K562 (cell line): ENCODE results near the gene MACF1. TPM values are rescaled to one million over a fixed set of nuclear protein-coding genes. Genes with fewer than 3 reads are reported as not detected.

Experiments
- CBFA2T2 ChIP-seq: fragments of 450-650 bp; conservative IDR thresholded peaks from 2 replicates; pipeline ENCODE4 v1.6.1; 2017; ENCODE audit warnings: mild to moderate bottlenecking
- CBFA2T3 ChIP-seq: fragments of 450-650 bp; IDR thresholded peaks from 2 replicates; pipeline ENCODE4 v1.6.1; 2017
- CTBP1 ChIP-seq: fragments of 450-650 bp; IDR thresholded peaks from 2 replicates; pipeline ENCODE4 v1.6.1; 2016; ENCODE audit warnings: borderline replicate concordance
- ELF4 ChIP-seq: fragments of 450-650 bp; formaldehyde crosslinking; IDR thresholded peaks from 2 replicates; pipeline ENCODE4 v1.4.0; 2022; ENCODE audit warnings: missing genetic modification characterization
- ELK1 ChIP-seq: sonication (generic); formaldehyde crosslinking; IDR thresholded peaks from 2 replicates; pipeline ENCODE4 v1.8.1; 2022; ENCODE audit warnings: missing genetic modification reagents
- ETS1 ChIP-seq: conservative IDR thresholded peaks from 2 replicates; pipeline ENCODE4 v1.6.1; 2011; ENCODE audit warnings: low read depth, mild to moderate bottlenecking, low read length; ENCODE audit not compliant: control insufficient read depth
- FOXA3 ChIP-seq, 2 experiments: fragments of 450-650 bp in 1 of 2; sonication (generic) in 1 of 2; formaldehyde crosslinking; IDR thresholded peaks in 1 of 2; conservative IDR thresholded peaks in 1 of 2; 2 replicates each; pipeline versions ENCODE4 v1.4.0 to v1.8.0; 2020 to 2022; ENCODE audit warnings: mild to moderate bottlenecking in 2 of 2, missing genetic modification reagents in 1 of 2
- HEY1 ChIP-seq: fragments of 250-450 bp; sonication (Bioruptor Pico); IDR thresholded peaks from 2 replicates; pipeline ENCODE4 v1.5.0; 2020; ENCODE audit warnings: mild to moderate bottlenecking, moderate library complexity, borderline replicate concordance
- HLTF ChIP-seq: fragments of 450-650 bp; IDR thresholded peaks from 2 replicates; pipeline ENCODE4 v1.6.1; 2016
- KAT8 ChIP-seq: fragments of 450-650 bp; IDR thresholded peaks from 2 replicates; pipeline ENCODE4 v1.6.1; 2016; ENCODE audit warnings: low read depth, mild to moderate bottlenecking
- NCOR1 ChIP-seq: fragments of 450-650 bp; IDR thresholded peaks from 2 replicates; pipeline ENCODE4 v1.6.1; 2016; ENCODE audit warnings: mild to moderate bottlenecking, moderate library complexity
- NEUROD1 ChIP-seq: fragments of 150-350 bp; IDR thresholded peaks from 2 replicates; pipeline ENCODE4 v1.6.1; 2014; ENCODE audit warnings: borderline replicate concordance, low read length, low read depth; ENCODE audit not compliant: partially characterized antibody
- NFATC3 ChIP-seq: fragments of 450-650 bp; IDR thresholded peaks from 2 replicates; pipeline ENCODE4 v1.6.1; 2017; ENCODE audit warnings: mild to moderate bottlenecking
- OTX1 ChIP-seq: fragments of 450-650 bp; formaldehyde crosslinking; IDR thresholded peaks from 2 replicates; pipeline ENCODE4 v1.4.0; 2022; ENCODE audit warnings: mild to moderate bottlenecking
- PML ChIP-seq: IDR thresholded peaks from 2 replicates; pipeline ENCODE4 v1.6.1; 2012; ENCODE audit warnings: low read length, inconsistent platforms
- RAD21 ChIP-seq, 2 experiments: fragments of 250-450 bp in 1 of 2; fragments of 450-650 bp in 1 of 2; sonication (Bioruptor Pico) in 1 of 2; formaldehyde crosslinking in 1 of 2; IDR thresholded peaks in 1 of 2; conservative IDR thresholded peaks in 1 of 2; 2 replicates each; pipeline versions ENCODE4 v1.4.0 to v1.8.0; 2020 to 2022; ENCODE audit warnings: mild to moderate bottlenecking in 2 of 2, moderate library complexity in 1 of 2
- SMAD2 ChIP-seq: fragments of 150-350 bp; IDR thresholded peaks from 2 replicates; pipeline ENCODE4 v1.6.1; 2014; ENCODE audit warnings: low read depth, mild to moderate bottlenecking, low read length
- TAL1 ChIP-seq: fragments of 450-650 bp; IDR thresholded peaks from 2 replicates; pipeline ENCODE4 v1.6.1; 2016; ENCODE audit warnings: mild to moderate bottlenecking
- TEAD2 ChIP-seq: fragments of 450-650 bp; IDR thresholded peaks from 2 replicates; pipeline ENCODE4 v1.6.1; 2016; ENCODE audit warnings: missing genetic modification characterization, control low read depth, missing compliant biosample characterization
- TEAD4 ChIP-seq, 2 experiments: sonication (generic) in 1 of 2; formaldehyde crosslinking in 1 of 2; IDR thresholded peaks; 2 replicates each; pipeline versions ENCODE4 v1.6.1 to v1.8.0; 2012 to 2022; ENCODE audit warnings: borderline replicate concordance in 1 of 2, inconsistent platforms in 1 of 2, low read length in 1 of 2, mild to moderate bottlenecking in 1 of 2, missing genetic modification reagents in 1 of 2
- TFAP4 ChIP-seq: sonication (generic); formaldehyde crosslinking; IDR thresholded peaks from 2 replicates; pipeline ENCODE4 v1.8.0; 2022; ENCODE audit warnings: missing genetic modification reagents, mild to moderate bottlenecking, moderate library complexity, borderline replicate concordance
- ZEB2 ChIP-seq: fragments of 450-650 bp; IDR thresholded peaks from 2 replicates; pipeline ENCODE4 v1.6.1; 2016
- ZNF253 ChIP-seq: fragments of 250-450 bp; sonication (Bioruptor Pico); conservative IDR thresholded peaks from 2 replicates; pipeline ENCODE4 v1.6.1; 2021; ENCODE audit warnings: mild to moderate bottlenecking
- ZNF449 ChIP-seq: fragments of 250-450 bp; sonication (Bioruptor Pico); IDR thresholded peaks from 2 replicates; pipeline ENCODE4 v1.8.0; 2022; ENCODE audit warnings: moderate library complexity, mild to moderate bottlenecking, inconsistent platforms
- ZNF584 ChIP-seq: fragments of 200-800 bp; sonication (Bioruptor generic); IDR thresholded peaks from 2 replicates; pipeline ENCODE4 v1.6.1; 2016; ENCODE audit warnings: low read depth, mild to moderate bottlenecking, missing genetic modification characterization, missing compliant biosample characterization
- polyA plus RNA-seq, 8 experiments: library from polyadenylated mRNA; depleted of rRNA in 4 of 8; stranded (reverse) in 5 of 8; unstranded in 3 of 8; fragments of >200 nt; fragmentation: Nextera tagmentation in 2 of 8; fragmentation: Illumina TruSeq in 1 of 8; extraction: Ambion mirVana in 2 of 8; extraction: Trizol in 1 of 8; gene quantifications; 2 replicates each; pipeline versions ENCODE4 v1.2.1 to v1.2.3, GENCODE V29; 2011 to 2014; ENCODE audit warnings: inconsistent platforms in 1 of 8, missing spikeins in 1 of 8
- total RNA-seq, 7 experiments: library from RNA; depleted of rRNA in 6 of 7; stranded (reverse); fragments of >200 nt in 6 of 7; fragmentation: Illumina TruSeq in 2 of 7; extraction: Trizol in 2 of 7; gene quantifications; 2 replicates each; pipeline versions ENCODE4 v1.2.1 to v1.2.3, GENCODE V29; 2011 to 2021; ENCODE audit warnings: low replicate concordance in 1 of 7

MACF1 gene
- total and polyA plus RNA-seq, 9 of the 15 experiments (the other 6 are each of a cell fraction or from before 2014, with no cell fraction given): 13.2 to 232 (median 112) TPM

GRCh38 chr1:39214021-39214713, 9.7 kb downstream of the MACF1 start (continued):
- TF ChIP-seq ELK1 (CRISPR knock-in tag) (no peak), PML (no peak), HEY1 (no peak), ELF4 (CRISPR knock-in tag) (no peak), NCOR1 (peak; percentile 65; the same call in 1 of the 2 replicates), SMAD2 (no peak), TEAD2 (no peak), ZEB2 (0 out of 2 replicates have a peak, but pooled peaks have one; percentile 33), RAD21 (CRISPR knock-in tag; conservative IDR thresholded peaks at IDR 0.05 in 1 of 2, IDR thresholded peaks at IDR 0.05 in 1 of 2) (no peak), TEAD4 (IDR thresholded peaks at IDR 0.05; ENCODE audit: low read length) (peak; percentile 18; the same call in 1 of the 2 replicates), TEAD4 (CRISPR knock-in tag; IDR thresholded peaks at IDR 0.05; ENCODE audit: borderline replicate concordance) (no peak), KAT8 (no peak), FOXA3 (CRISPR knock-in tag; conservative IDR thresholded peaks at IDR 0.05 in 1 of 2, IDR thresholded peaks at IDR 0.05 in 1 of 2) (no peak), CBFA2T2 (peak; percentile 62), TAL1 (peak; percentile 44; the same call in 1 of the 2 replicates), NEUROD1 (no peak), OTX1 (CRISPR knock-in tag) (no peak), NFATC3 (no peak), ZNF584 (CRISPR knock-in tag) (0 out of 2 replicates have a peak, but pooled peaks have one; percentile 56), ZNF449 (no peak), CTBP1 (peak; percentile 44; the same call in 1 of the 2 replicates), CBFA2T3 (peak; percentile 83), ZNF253 (CRISPR knock-in tag) (no peak), ETS1 (no peak), TFAP4 (CRISPR knock-in tag) (0 out of 2 replicates have a peak, but pooled peaks have one; percentile 7), HLTF (no peak)
